HG02840 (cell line): Measurements from ENCODE around the gene LMNTD2.
A peak's percentile ranks its signal among the peaks of the same experiment; 100 is the strongest.

Experiments
- ATAC-seq: cut with Tn5 transposase; IDR thresholded peaks from one replicate; pipeline ENCODE4 v1.9.1; 2021; ENCODE audit warnings: mild to moderate bottlenecking, moderate library complexity, moderate number of reproducible peaks; ENCODE audit not compliant: unreplicated experiment, low FRiP score

Gene LMNTD2

GRCh38 chr11:535519-536454 is 24.8 kb downstream of the LMNTD2 start, which contains the start of gene HRAS:
HRAS (minus strand) TSS chr11:535576.
- ATAC-seq, result peak; percentile 63

DNA sequence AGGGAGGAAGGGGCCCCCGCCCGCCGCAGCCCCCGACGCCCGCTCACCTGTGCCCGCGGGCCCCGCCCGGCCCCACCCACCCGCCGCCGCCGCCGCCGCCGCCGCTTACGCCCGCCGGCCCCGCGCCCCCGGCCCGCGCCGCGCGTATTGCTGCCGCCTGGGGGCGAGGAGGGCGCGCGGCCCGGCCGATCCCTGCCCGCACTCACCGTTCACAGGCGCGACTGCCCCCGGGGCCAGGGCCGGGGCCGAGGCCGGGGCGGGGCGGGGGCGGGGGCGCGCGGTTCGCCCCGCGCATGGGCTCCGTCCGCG is 25.4 kb downstream of the LMNTD2 start:
- no peak for ATAC-seq

GRCh38 chr11:534396-535209 is 25.9 kb downstream of the LMNTD2 start:
- no peak for ATAC-seq

- no peak for ATAC-seq
These were observed 26.7 kb downstream of the LMNTD2 start for GRCh38 chr11:533586-534395.

GRCh38 chr11:532986-533585 is 27.5 kb downstream of the LMNTD2 start:
- ATAC-seq, result no peak

DNA sequence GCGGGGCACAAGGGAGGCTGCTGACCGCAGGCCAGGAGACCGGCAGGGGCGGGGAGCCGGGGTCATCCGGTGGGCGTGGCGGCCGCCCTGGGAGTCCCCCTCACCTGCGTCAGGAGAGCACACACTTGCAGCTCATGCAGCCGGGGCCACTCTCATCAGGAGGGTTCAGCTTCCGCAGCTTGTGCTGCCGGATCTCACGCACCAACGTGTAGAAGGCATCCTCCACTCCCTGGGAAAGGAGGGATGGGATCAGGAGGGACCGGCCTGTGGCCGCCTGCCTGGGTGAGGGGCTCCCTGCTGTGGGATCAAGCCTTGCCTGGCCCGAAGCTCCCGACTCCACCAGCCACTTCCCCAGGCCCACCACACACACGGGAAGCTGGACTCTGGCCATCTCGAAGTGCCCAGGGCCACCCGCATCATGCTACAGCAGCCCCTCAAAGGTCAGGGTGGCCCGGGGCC is 28.0 kb downstream of the LMNTD2 start:
- no peak for ATAC-seq

- no peak for ATAC-seq
These were observed 28.5 kb downstream of the LMNTD2 start for GRCh38 chr11:531919-532526.

GRCh38 chr11:530960-531831 is 29.3 kb downstream of the LMNTD2 start:
- no peak for ATAC-seq

DNA sequence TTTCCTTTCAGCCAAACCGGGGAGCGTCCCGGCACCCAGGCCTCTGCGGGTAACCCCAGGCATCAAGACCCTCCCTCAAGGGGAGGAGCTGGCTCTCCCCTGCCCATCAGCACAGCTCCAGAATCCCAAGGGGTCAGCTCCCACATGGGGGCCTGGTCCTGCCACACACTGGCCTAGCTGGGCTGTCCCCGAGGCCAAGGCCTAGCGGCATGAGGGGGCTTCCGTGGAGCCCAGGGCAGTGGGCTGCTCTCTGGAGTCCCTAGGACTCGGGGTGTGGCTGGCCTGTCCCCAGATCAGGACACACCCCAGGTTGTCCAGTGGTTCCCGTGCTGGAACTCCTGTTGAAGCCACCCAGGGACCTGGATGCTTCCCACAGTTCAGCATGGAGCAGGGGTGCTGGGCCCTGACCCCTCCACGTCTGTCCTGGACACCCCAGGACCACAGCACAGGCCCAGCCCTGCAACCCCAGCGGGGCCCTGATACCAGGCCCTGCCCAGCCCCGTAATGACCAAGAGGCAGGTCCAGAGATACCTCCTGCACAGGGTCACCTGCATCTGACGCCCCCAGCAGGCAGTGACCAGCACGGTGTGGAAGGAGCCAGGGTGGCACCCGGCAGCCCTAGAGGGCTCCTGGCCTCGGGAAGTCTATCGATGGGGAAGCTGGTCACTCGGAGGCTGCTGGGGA is 30.7 kb downstream of the LMNTD2 start:
- no peak for ATAC-seq

GRCh38 chr11:528815-529727 is 31.5 kb downstream of the LMNTD2 start:
- ATAC-seq, result no peak

- ATAC-seq, result no peak
These were observed 32.2 kb downstream of the LMNTD2 start for GRCh38 chr11:528166-528814.

DNA sequence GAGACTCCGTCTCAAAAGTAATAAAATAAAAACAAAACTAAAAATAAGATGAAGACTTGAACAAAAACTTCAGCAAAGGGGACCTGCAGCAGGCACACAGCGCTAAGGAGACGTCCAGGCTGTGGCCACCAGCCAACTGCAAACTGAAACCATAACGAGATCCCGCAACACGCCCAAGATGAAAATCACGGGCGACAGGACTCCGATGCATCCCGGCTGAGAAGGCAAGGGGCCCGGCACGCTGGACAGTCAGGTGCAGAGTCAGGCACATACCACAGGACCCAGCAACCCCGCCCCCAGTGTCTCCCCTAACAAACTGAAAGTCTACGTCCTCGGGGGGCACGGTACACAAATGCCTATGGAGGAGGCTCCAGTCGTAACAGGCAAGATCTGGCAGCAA is 34.3 kb downstream of the LMNTD2 start:
- no peak for ATAC-seq

GRCh38 chr11:521177-521688 is 39.3 kb downstream of the LMNTD2 start:
- ATAC-seq, result no peak

GRCh38 chr11:520428-521176 is 39.9 kb downstream of the LMNTD2 start:
- no peak for ATAC-seq

DNA sequence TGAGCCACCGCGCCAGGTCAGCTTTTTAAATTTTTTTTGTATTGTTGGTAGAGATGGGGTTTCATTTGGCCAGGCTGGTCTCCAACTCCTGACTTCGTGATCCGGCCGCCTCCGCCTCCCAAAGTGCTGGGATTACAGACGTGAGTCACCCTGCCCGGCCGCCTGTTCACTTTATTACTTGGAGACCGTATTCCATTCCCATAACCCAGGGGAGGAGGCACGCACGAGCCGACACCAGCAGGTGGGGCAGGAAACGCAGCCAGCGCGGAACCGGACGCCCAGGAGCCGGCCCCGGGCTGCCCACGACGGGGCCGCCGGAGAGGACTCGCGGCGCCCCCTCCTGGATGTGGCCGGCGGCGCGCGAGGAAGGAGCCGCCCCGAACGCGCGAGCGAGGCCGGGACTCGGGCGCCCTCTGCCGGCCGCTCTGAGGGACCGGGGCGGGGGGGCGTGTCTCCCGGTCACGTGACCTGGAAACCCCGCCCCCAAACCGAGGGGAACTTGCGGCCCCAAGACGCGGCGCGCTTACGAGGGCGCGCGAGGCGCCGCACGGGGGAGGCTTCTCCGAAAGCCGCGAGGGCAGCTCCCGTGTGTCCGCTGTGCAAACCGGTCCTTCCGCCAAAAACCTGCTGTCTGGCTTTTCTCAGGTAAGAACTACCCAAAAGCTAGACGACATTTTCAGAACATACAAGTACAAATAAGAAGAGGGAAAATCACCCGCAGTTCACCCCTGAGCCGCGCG is 41.9 kb downstream of the LMNTD2 start:
- ATAC-seq, result peak; percentile 81
